DMS79 treated with DMSO at 0.1 percent for 48 hours (cell line): ENCODE data around the gene MTUS2.

Experiments
- DNase-seq: peaks from one replicate; lab custom pipeline; 2025; lab: John Stamatoyannopoulos, UW

Gene MTUS2

GRCh38 chr13:29108068-29108786 is 288.1 kb downstream of the MTUS2 start:
- no peak for DNase-seq

GRCh38 chr13:29109987-29110386 is 289.8 kb downstream of the MTUS2 start:
- DNase-seq, result no peak

GRCh38 chr13:29111446-29111845 is 291.3 kb downstream of the MTUS2 start:
- no peak for DNase-seq

GRCh38 chr13:29115842-29116241 is 295.7 kb downstream of the MTUS2 start:
- no peak for DNase-seq

GRCh38 chr13:29117663-29118062 is 297.5 kb downstream of the MTUS2 start:
- no peak for DNase-seq

DNA sequence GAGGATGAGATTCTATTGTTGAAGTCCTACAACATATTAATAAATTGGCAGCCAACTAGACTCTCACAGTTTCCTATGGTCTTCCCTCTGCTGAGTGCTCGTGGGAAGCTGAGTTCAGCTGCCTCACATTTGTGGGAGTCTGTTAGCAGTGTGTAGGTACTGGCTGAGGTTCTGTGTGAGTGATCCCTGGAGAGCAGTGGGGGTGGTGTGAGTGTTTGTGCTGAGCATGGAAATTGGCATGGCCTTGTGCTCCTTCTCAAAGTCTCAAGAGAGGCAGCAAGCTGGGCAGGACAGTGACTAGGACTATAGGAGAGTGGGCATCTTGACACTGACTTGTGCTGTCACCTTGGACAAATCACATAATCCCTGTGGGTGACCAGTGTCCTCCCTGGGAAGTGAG is 298.3 kb downstream of the MTUS2 start:
- no peak for DNase-seq

DNA sequence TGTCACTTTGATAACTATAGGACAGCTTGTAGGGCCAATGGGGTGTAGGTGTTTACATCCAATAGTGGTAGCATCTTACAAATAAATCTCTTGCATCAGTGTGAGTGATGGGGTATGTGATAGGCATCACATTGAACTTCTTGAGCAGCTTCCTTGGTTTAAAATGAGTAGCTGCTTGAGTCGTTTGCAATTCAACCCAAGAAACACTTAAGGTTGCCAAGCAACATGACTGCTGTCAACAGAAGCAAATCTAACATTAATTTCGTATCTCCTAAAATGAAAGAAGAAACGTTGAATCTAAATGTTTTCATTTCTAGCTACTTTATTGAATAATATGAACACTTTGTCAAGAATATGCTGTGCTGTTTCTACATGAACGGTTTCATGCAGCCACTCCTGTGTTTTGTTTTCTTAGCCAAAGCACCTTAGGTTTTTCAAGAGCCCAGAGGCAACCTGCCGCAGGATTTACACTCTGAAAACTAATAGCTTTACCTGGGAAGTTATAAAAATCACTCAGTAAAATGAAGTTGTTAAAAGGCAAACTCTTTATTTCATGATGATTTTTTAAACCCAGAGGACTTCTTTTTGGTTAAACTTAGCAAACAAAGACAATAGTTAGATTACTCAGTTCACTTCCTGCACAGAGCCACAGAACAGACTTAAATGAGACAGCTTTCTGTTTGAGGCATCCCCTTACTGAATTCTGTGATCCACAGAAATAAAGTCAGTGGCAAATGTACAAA is 305.2 kb downstream of the MTUS2 start:
- peak; percentile 5 for DNase-seq

DNA sequence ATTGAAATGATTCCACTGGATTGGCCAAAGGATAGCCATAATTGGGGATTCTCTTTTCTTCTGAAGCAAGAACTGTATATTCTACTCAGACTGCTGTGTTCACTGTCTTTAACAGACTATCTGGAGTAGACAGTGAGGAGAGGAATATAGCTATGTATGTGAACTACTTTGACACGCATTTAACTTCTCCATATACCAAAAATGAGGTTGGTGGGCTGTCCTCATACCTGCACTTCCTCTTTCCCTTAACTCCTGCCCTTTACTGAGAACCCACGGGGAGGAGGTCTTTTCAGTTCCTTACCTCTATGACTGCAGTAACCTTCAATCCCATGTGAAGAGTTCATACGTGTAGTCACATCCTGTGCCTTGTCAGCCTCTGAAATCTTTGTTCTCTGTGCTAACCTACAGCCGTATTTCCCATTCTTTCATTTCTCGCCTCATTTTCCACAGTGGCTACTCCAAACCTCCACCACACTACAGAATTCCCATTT is 305.8 kb downstream of the MTUS2 start:
- DNase-seq, result no peak

DNA sequence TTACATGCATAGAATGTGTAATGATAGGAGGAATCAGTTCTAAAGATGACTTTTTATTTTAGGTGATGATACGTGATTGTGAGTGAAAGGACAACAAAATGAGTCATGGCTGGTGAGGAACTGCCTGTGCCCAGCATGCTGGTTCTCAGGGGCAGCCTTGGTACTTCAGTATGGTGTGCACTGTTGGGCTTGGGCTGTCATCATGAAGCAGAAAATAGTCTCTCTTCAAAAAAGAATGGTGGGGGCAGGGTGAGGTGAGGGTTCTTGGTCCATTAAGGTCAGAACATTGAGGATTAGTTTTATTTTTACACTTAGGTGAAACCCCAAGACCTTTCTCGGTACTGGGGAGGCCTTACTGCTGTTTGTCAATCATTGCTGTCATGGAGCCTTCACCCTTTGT is 309.5 kb downstream of the MTUS2 start:
- no peak for DNase-seq

- no peak for DNase-seq
These were observed 311.0 kb downstream of the MTUS2 start for GRCh38 chr13:29131159-29131558.

DNA sequence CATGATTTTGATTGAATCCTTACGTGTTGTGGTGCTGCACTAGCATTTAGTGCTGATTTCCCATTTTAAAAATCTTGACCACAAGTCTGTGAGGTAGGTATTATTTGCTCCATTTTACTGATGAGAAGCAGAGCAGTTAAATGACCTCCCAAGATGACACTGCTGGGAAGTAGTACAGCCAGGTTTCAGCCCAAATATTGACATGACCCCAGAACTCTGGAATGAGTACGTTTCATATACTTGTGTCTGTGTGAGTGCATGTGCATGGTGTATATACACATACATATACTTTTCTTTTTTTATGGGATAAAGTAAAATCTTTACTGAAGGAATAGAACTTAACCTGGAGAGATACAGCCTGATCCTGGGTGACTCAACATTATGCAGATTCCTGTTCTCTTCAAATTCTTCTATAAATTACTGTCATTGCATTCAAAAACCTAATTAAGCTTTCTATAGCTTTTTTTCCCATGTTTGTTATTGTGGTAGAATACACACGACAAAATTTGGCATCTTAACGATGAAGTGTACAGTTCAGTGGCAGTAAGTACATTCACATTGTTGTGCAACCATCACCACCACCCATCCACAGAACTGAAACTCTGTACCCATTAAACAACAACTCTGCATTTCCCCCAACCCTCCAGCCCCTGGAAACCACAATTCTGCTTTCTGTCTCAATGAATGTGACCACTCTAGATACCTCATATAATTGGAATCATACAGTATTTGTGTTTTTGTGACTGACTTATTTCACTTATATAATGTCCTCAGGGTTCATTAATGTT is 311.9 kb downstream of the MTUS2 start:
- no peak for DNase-seq

DNA sequence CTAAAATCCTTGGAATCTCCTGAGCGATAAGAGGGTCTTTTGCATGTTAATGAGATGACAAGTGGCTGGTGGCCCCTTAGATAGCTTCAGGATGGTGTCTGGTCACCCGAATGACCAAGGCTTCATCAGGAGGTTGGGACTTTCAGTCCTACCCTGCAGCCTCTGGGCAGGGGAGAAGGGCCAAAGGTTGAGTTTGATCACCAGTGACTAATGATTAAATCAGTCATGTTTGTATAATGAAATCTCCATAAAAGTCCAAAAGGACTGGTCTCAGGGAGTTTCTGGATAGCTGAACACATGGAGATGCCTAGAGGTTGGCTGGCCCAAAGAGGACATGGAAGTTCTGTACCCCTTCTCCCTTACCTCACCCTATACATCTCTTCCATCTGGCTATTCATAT is 316.2 kb downstream of the MTUS2 start:
- DNase-seq, result no peak

DNA sequence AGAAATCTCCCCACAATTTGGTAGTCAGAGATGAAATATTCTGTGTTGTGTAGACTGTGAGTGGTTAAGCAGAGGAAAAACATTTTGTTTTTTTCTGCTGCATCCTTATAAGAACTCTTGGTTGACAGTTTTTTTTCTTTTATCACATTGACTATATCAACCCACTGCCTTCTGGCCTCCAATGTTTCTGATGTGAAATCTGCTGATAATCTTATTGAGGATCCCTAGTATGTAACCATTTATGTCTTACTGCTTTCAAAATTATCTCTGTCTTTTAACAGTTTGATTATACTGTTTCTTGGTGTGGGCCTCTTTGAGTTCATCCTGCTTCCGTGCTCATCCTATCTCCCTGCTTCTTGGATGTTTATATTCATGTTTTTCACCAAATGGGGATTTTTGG is 316.9 kb downstream of the MTUS2 start:
- DNase-seq, result no peak

DNA sequence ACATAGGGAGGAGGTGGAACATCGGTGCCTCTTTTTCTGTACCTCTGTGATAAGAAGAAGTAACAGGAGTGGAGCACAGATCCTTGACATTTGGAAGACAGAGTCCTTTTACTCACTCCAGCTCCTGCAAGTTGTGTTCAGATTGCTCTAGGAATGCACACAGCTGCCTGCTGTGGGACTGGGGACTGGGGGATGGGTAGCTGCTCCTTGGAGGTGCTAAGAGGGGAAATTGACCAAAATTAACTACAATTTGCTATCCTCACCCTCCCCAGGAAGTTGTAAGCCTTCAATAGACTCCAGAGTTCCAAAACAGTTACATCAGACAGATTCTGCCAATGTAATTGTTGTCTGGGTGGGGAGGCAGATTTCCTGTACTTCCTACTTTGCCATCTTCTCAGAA is 317.9 kb downstream of the MTUS2 start:
- DNase-seq, result no peak

DNA sequence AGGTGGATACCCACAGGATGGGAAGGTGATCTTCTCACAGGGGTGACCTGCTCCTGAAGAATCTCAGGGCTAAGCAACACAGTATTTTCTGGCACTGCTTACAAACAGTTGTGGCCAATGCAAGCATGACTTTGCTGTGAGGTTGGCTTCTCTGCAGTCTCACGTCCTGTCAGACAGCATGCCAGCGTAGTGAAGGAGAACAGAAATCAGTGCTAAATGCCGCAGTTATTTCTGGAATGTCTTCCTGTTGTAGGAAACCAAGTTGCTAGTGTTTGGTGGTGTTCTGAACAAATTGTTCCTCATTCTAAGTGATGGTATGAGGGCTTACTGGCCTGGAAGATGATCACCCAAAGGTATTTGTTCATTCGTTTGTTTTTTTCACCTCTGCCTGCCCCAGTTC is 320.1 kb downstream of the MTUS2 start:
- DNase-seq, result no peak

DNA sequence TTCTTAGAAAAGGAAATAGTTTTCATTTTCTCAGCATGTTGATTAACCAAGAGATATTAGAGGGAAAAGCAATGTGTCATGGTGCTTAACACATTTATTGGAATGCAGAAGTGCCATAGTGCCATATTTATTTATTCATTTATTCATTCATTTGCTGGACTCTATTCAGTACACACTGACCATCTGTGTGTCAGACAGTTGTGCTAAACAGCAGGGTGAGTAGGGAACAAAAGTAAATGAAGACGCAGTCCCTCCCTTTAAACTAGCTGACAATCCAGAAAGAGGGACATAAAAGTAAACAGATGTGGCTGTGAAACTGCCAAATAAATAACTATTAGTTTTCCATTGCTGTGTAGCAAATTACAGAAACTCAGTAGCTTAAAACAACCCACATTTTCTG is 323.7 kb downstream of the MTUS2 start:
- DNase-seq, result no peak

DNA sequence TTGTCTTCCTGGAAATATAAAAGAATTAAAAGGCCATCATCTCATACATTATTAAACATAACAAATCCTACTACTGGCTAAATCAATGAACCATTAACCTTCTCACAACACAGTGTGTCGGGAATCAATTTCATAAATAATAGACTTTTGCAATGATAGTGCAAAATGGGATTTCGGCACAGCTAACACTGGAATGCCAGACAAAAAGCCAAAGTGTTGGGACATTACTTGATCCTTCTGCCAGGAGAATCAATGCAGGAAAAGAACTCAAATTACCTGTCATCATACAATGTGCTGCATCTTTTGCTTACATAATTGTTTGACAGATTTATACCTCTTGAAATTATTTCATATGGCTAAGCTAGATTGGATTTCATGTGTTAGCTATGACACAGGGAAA is 334.3 kb downstream of the MTUS2 start:
- no peak for DNase-seq

DNA sequence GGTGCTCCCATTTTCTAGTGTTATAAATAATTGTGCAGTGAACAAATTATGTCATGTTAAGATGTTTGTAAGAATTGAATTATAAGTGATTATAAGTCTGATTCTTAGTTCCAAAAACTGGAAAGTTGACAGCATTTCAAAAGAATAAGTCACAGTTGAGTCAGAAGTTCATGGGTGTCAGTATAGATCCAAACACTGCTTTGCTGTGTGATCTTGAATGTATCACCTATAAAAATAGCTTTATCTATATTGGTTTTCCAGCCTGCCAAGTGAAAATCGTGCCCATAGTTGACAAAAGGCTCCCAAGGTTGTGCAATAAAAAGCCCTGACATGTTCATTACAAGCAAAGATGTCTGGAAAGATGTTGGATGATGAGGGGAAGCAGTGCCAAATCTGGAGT is 336.0 kb downstream of the MTUS2 start:
- no peak for DNase-seq

GRCh38 chr13:29159871-29160270 is 339.7 kb downstream of the MTUS2 start:
- no peak for DNase-seq

- DNase-seq, result no peak
These were observed 340.7 kb downstream of the MTUS2 start for GRCh38 chr13:29160862-29161261.

DNA sequence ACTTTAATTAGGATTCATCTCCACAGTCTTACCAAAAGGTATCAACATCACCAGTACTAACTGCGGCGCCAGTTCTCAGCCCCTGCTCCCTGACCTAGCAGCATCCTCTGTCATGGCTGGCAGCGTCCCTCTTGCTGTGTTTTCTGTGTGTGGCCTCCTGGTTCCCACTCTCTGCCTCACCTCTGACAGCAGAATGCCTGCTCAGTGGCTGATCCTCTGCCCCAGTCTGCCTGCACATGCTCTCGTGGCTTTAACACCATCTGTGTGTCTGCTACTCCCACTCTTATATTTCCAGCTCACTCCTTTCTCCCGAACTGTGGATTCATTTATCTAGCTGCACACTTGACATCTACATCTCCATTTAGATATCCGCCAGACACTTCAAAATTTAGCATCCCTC is 341.5 kb downstream of the MTUS2 start:
- DNase-seq, result no peak

GRCh38 chr13:29162638-29163235 is 342.6 kb downstream of the MTUS2 start:
- no peak for DNase-seq
